HEK293 (cell line): ENCODE measurements around the gene CCDC13.

Source experiments
- HOXC10 ChIP-seq: sonication (generic); formaldehyde crosslinking; IDR thresholded peaks from 2 replicates; pipeline ENCODE4 v1.8.1; 2023; ENCODE audit warnings: mild to moderate bottlenecking, missing genetic modification reagents
- SETDB1 ChIP-seq: IDR thresholded peaks from one replicate; pipeline ENCODE4 v1.6.1; 2017; ENCODE audit warnings: mild to moderate bottlenecking, low read length, moderate library complexity, mixed read lengths; ENCODE audit not compliant: insufficient read length
- ZBTB7A ChIP-seq: fragments of 450-650 bp; formaldehyde crosslinking; IDR thresholded peaks from 2 replicates; pipeline ENCODE4 v1.5.1; 2016; ENCODE audit warnings: low read depth, missing biosample characterization, missing genetic modification characterization
- ZFP41 ChIP-seq: fragments of 450-650 bp; formaldehyde crosslinking; IDR thresholded peaks from 2 replicates; pipeline ENCODE4 v1.5.1; 2016; ENCODE audit warnings: missing biosample characterization, missing genetic modification characterization, borderline replicate concordance
- ZNF16 ChIP-seq: fragments of 450-650 bp; formaldehyde crosslinking; IDR thresholded peaks from 2 replicates; pipeline ENCODE4 v1.5.1; 2016; ENCODE audit warnings: low read depth, missing biosample characterization, missing genetic modification characterization
- ZNF274 ChIP-seq, 2 experiments: fragments of 200-500 bp in 1 of 2; fragments of 450-650 bp in 1 of 2; sonication (Bioruptor generic) in 1 of 2; formaldehyde crosslinking in 1 of 2; IDR thresholded peaks; 2 replicates each; pipeline versions ENCODE4 v1.5.1 to v1.6.1; 2014 to 2016; ENCODE audit warnings: borderline replicate concordance in 1 of 2, inconsistent platforms in 1 of 2, low read length in 1 of 2, missing biosample characterization in 1 of 2, missing genetic modification characterization in 1 of 2
- ZNF311 ChIP-seq: fragments of 450-650 bp; formaldehyde crosslinking; IDR thresholded peaks from 2 replicates; pipeline ENCODE4 v1.5.1; 2017; ENCODE audit warnings: missing biosample characterization, missing genetic modification characterization, borderline replicate concordance
- ZNF623 ChIP-seq: fragments of 450-650 bp; formaldehyde crosslinking; IDR thresholded peaks from 2 replicates; pipeline ENCODE4 v1.5.1; 2016; ENCODE audit warnings: missing biosample characterization, missing genetic modification characterization
- ZNF629 ChIP-seq: fragments of 450-650 bp; formaldehyde crosslinking; IDR thresholded peaks from 2 replicates; pipeline ENCODE4 v1.5.1; 2017; ENCODE audit warnings: missing biosample characterization, missing genetic modification characterization
- TF ChIP-seq, protein P1 (sequence below): fragments of 450-650 bp; formaldehyde crosslinking; IDR thresholded peaks from 2 replicates; pipeline ENCODE4 v1.5.1; 2016; ENCODE audit warnings: missing biosample characterization, missing genetic modification characterization
- TF ChIP-seq, protein P2 (sequence below): fragments of 450-650 bp; IDR thresholded peaks from 2 replicates; pipeline ENCODE4 v1.5.1; 2018; ENCODE audit warnings: missing biosample characterization, mild to moderate bottlenecking, missing genetic modification characterization

DNA sequence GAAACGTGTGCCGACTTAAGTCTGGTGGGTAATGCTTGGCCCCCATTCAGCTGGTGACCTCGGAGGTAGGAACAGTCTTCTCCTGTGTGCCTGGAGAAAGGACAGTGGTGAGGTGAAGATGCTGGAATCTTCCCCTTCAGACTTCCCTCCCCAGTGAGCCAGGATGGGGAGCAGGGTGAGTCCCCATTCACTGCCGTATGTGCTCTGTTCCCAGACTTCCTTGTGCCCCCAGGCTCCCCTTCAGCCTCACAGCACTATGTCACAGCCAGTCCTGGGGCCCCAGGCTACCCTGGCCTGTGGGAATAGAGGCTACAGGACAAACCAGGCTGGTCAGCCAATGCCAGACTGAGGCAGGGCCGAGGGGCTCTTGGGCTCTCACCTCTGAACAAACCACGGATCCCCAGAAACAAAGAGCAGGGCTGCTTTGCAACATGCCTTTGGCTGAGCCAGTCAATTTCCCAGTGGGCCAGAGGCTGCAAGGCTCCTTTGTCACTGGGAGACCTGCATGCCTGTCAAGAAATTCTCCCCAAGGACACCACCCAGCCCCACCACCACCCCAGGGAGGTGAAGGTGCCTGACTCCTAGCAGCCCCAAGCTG lies 38.7 kb downstream of the CCDC13 start:
- TF ChIP-seq, protein P1, sequence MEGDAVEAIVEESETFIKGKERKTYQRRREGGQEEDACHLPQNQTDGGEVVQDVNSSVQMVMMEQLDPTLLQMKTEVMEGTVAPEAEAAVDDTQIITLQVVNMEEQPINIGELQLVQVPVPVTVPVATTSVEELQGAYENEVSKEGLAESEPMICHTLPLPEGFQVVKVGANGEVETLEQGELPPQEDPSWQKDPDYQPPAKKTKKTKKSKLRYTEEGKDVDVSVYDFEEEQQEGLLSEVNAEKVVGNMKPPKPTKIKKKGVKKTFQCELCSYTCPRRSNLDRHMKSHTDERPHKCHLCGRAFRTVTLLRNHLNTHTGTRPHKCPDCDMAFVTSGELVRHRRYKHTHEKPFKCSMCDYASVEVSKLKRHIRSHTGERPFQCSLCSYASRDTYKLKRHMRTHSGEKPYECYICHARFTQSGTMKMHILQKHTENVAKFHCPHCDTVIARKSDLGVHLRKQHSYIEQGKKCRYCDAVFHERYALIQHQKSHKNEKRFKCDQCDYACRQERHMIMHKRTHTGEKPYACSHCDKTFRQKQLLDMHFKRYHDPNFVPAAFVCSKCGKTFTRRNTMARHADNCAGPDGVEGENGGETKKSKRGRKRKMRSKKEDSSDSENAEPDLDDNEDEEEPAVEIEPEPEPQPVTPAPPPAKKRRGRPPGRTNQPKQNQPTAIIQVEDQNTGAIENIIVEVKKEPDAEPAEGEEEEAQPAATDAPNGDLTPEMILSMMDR, result no peak
- TF ChIP-seq HOXC10 (CRISPR knock-in tag) (no peak), ZNF16 (no peak), SETDB1 (no peak), ZNF311 (tag by site-specific recombination) (no peak), ZNF623 (tag by site-specific recombination) (no peak), ZBTB7A (tag by site-specific recombination) (no peak), ZFP41 (no peak), ZNF629 (tag by site-specific recombination) (no peak), ZNF274 (IDR thresholded peaks at IDR 0.05; ENCODE audit: low read length) (no peak), ZNF274 (tag by site-specific recombination; IDR thresholded peaks at IDR 0.05; ENCODE audit: borderline replicate concordance) (no peak)
- TF ChIP-seq, protein P2, sequence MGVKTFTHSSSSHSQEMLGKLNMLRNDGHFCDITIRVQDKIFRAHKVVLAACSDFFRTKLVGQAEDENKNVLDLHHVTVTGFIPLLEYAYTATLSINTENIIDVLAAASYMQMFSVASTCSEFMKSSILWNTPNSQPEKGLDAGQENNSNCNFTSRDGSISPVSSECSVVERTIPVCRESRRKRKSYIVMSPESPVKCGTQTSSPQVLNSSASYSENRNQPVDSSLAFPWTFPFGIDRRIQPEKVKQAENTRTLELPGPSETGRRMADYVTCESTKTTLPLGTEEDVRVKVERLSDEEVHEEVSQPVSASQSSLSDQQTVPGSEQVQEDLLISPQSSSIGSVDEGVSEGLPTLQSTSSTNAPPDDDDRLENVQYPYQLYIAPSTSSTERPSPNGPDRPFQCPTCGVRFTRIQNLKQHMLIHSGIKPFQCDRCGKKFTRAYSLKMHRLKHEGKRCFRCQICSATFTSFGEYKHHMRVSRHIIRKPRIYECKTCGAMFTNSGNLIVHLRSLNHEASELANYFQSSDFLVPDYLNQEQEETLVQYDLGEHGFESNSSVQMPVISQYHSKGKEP (tag by site-specific recombination), result no peak
